GM18909 (cell line): ENCODE results near the gene GPR158.

Source experiments
- ATAC-seq: cut with Tn5 transposase; IDR thresholded peaks from one replicate; pipeline ENCODE4 v1.9.1; 2021; ENCODE audit warnings: mild to moderate bottlenecking; ENCODE audit not compliant: unreplicated experiment, poor library complexity

The GPR158 gene

GRCh38 chr10:25198151-25198550, 23.4 kb downstream of the GPR158 start:
- no peak for ATAC-seq

GRCh38 chr10:25206693-25207414, 32.1 kb downstream of the GPR158 start:
- no peak for ATAC-seq

GRCh38 chr10:25209618-25210017, 34.8 kb downstream of the GPR158 start:
- ATAC-seq, result no peak

DNA sequence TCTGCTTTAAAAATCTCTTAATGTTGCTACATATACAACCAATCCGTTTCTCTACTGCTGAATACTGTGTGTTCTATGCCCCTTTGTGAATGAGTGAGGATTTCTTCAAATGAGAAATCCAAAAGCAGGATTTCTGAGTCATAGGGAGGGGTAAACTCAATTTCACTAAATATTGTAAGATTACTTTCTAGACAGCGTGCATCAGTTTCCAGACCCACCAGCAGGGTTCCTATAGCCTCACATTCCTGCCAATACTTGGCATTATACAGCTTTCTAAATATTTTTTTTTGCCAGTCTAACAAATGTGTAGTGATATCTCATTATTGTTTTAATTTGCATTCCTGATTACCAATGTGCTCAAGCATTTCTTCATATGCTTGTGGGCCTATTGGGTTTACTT, 35.5 kb downstream of the GPR158 start:
- no peak for ATAC-seq

GRCh38 chr10:25220156-25220555, 45.4 kb downstream of the GPR158 start:
- no peak for ATAC-seq

GRCh38 chr10:25222085-25222660, 47.4 kb downstream of the GPR158 start:
- no peak for ATAC-seq

DNA sequence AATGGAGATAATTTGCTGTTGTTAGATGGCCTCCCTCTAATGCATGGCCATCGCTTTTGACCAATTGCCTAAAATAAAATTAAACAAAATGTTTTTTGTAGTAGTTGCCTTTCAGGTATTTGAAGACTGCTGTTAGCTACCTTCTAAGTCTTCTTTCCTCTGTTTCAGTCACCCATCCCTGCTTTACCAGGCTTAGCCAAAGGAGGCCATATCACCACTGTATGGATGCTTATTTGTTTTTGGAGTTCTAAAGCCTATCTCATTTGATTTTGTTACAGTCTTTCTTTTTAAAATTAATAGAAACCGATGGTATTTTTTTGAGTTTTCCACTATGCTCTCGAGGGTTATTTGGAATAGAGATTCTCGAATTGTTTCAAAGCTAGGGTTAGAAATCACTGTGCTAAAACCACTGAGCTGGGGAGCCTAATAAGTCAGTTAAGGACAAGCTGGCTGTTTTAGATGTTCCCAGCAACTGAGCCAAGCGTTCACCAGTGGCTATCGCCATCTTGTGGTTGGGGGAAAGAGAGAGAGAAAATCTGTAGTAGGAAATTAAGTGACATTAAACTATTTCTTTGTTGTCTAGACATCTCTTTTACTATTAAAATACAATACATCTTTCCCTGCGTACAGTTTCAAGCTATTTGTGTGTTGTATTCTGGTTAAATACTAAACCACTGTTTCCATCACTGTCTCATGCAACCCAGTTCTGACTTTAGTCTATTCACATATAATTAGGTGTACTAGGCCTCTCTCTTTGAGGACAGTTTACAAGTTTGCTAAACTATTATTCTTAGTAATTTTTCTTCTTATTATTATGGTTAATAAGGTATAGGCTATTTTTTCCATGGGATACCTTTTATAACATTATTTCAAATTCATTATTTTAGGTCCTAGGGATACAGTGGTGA, 52.2 kb downstream of the GPR158 start:
- no peak for ATAC-seq

DNA sequence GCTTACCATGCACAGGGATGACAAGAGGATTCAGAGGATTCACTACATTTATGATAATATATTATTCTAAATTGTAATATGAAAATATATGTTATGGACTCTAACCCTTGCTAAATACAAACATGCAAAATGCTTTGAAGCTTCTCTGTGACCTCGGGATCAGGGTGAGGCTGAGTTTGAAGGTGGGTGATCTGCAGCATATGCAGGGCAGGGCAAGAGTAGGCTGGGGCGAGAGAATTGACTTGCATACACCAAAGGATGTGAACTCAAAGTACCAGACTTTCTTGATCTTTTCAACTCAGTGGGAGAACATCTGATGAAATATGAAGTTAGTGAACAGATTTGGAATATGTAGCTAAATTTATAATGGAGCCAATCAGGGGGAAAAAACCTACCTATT, 57.0 kb downstream of the GPR158 start:
- no peak for ATAC-seq

GRCh38 chr10:25232204-25232603, 57.4 kb downstream of the GPR158 start:
- no peak for ATAC-seq

DNA sequence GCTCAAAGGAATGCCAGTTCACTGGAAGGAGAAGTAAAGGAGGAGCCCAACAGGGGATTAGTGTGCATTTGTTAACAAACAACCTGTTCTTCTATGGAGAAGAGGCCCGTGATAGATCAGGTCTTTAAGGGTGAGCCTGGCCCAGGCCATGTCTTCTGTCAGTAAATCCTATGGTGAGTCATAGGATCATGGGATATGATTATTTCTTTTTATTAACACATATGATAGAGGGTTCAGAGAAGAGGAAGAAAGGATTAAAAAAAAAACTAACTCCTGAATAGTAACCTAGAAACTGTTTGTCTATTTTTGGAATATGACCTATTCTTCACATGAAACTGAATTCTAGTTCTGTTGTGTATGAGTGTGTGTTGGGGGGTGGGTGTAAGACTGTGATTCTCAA, 70.4 kb downstream of the GPR158 start:
- ATAC-seq, result no peak

GRCh38 chr10:25257646-25258045, 82.8 kb downstream of the GPR158 start:
- no peak for ATAC-seq

DNA sequence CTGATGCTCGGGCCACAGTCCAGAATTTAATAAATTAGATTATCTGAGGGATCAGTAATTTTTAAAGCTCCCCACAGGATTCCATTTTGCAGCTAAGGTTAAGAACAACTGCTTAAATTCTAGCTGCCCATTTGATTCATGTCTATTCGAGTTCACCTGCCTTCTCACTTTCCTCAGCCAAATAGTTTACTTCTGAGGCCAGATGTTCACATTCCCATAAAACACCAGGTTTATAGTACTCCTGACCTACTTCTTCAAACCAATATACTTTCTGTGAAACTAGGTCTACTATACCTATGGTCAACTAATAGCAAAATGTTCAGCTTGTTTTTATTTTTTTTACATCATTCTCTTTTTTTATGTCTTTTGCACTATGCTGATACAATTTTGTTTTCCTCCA, 86.3 kb downstream of the GPR158 start:
- no peak for ATAC-seq

DNA sequence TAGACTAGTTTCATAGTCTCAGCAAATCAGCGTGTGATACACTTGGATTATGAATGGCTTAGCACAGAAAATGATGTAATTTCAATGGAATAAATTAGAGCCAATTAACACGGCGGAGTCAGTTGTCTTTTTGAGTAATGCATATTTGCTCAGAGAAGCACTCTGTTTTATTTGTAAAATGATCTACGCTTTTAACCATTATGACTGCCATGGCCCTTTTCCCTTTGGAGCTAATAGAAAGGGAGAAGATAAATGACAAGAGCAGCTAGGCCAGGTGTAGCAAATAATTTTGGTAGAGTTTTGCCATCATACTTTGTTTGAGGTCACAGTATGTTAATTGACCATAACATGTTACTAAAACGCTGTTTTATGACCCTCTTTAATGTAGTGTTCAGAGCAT, 86.8 kb downstream of the GPR158 start:
- no peak for ATAC-seq

DNA sequence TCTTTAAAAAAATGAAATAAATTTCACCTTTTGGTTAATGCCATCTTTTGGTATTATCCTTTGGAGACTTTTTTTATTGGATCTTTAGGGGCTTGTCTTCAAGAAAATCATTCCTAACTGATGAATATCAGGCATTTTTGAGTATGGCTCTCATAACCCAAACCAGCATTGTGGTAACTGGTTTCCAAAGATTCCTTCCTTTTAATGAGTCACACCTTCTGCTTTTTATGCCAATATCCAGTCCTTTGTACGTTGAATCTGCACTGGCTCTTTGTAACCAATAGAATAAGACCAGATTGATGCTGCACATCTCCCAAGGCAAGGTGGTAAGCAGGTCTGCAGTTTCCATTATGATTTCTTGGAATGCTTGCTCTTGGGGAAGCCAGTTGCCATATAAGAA, 89.1 kb downstream of the GPR158 start:
- no peak for ATAC-seq

DNA sequence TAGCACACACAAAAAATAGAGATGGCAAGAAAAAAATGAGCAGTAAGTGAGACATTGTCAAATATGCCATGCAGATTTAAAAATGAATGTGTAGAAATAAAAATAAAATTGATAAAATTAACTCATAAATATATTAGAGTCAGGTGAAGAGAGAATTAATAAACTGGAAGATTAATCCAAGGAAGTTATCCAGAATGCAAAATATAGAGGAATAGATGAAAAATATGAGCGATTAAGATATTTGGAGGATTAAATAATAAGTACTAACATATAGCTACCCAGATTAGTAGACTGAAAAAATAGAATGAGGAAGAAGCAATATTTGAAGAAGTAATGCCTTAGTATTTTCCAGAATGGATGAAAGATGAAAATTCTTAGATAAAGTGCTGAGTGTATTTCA, 103.4 kb downstream of the GPR158 start:
- no peak for ATAC-seq

- ATAC-seq, result no peak
Observed at GRCh38 chr10:25280076-25280475, 105.3 kb downstream of the GPR158 start.

DNA sequence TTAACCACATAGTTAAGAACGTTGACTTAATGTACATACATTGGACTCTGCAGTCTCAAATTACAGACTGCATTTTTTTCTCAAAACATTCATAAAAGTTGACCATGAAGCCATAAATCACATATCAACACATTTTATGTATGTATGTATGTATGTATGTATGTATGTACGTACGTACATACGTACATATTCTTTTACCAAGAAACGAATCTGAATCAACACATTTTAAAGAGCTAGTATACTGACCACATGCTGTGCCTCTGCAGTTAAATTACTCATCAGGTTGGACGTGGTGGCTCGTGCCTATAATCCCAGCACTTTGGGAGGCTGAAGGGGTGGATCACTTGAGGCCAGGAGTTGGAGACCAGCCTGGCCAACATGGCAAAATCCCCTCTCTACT, 105.8 kb downstream of the GPR158 start:
- no peak for ATAC-seq

GRCh38 chr10:25285809-25286208, 111.0 kb downstream of the GPR158 start:
- ATAC-seq, result no peak

DNA sequence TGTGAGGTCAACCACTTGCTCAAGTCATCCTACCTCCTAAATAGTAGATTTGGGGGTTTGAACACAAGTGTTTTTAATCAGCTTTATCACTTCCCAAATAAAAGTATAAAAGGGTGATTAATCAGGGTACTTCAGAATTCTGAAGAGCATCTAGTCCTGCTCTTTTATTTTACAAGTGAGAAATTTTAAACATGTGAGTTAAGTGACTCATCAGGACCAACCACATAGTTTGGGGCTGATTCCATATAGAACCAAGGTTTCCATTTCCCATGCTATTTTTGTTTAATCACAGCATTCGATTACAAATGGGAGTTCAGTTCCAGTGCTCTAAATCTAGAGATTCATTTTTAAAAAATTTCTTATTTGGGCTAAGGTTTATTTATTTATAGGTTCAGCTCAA, 113.4 kb downstream of the GPR158 start:
- ATAC-seq, result no peak

GRCh38 chr10:25294032-25294926, 119.5 kb downstream of the GPR158 start:
- ATAC-seq, result no peak
